GM19099 (cell line): ENCODE results near the gene SETD5.

Experiments used
- POLR2A ChIP-seq: IDR thresholded peaks from 3 replicates; pipeline ENCODE4 v1.6.1; 2011; ENCODE audit warnings: low read depth; ENCODE audit not compliant: insufficient read length; ENCODE audit errors: extremely low read depth

SETD5 gene

DNA sequence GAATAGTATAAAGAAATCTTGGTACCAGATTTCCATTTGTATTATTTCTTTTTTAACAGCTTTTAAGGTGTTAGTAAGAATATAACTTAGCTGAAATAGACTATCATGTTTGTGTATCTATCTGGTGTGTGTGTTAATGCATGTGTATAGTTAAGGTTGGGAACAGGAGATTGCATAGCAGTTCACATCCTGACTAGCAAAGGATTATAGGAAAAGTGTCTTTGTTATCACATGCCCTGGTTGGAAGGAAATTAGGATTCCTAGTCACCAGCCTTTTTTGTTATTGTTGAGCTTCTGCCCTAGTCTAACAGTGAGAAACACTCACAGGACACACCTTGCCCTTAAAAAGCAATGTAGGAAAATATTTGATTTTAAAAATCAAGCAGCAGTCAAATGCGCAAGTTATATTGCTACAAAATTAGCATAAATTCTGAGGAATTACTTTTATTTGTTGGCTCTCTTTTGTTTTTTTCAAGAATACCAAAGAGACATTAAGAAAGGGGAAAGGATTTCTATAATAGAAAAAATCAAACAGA lies 58.2 kb downstream of the SETD5 start:
- no peak for TF ChIP-seq POLR2A

DNA sequence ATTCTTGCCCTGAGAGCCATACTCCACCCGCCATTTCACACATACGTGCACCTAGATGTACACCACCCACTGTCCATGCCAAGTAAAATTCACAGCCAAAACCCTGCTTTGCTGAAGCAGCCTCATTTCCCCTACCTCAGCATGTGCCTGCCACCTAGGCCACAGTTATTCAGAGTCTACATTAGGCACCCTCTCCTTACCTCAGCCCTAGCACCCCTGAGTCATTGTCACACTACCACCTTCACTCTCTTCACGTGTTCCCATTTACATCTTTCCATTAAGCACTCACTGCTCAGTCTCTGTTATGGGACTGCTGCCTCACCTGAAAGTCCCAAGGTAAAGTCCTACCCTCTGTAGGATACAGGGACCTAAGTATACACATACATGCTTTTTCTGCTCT lies 70.0 kb downstream of the SETD5 start:
- no peak for TF ChIP-seq POLR2A

GRCh38 chr3:9468460-9468859 lies 71.0 kb downstream of the SETD5 start:
- no peak for TF ChIP-seq POLR2A

GRCh38 chr3:9469986-9470385 lies 72.6 kb downstream of the SETD5 start:
- TF ChIP-seq POLR2A: no peak

GRCh38 chr3:9473496-9474065 lies 76.2 kb downstream of the SETD5 start:
- TF ChIP-seq POLR2A: no peak

- no peak for TF ChIP-seq POLR2A
Measured at GRCh38 chr3:9474482-9474881, 77.1 kb downstream of the SETD5 start.

DNA sequence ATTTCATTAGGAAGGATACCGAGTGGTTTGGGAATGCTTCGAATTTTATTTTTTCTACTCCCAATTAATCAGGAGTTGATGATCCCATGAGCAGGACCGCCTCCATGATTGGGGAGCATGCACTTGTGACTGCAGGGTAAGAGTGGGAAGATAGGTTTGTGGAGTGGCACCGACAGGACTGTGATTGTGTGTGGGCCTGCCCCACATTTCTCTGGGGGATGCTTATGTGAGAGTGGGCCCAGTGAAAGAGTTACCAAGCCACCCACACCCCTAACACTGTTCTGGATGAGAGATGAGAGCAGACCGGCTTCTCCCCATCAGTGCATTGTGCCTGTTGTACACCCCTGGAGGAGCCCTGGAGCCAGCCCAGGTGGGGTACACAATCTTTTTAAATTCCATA lies 79.5 kb downstream of the SETD5 start:
- no peak for TF ChIP-seq POLR2A

- no peak for TF ChIP-seq POLR2A
Measured at GRCh38 chr3:9480265-9480664, 82.8 kb downstream of the SETD5 start.

- no peak for TF ChIP-seq POLR2A
Measured at GRCh38 chr3:9485248-9485647, 87.8 kb downstream of the SETD5 start.

DNA sequence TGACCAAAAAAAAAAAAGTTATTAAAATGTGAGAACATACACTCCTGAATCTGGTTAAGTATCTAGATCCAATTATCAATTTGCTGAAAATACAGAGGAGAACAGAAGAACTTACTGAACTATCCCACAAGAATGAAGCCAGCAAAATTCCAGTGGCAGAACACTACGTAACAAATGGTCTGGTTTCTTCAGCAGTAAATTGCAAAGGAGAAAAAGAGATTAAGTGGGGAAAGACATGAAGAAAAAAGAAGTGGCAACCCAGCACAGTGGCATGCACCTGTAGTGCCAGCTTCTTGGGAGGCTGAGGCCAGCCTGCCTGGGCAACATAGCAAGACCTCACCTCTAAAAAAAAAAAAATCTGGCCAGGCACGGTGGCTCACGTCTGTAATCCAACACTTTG lies 94.1 kb downstream of the SETD5 start:
- TF ChIP-seq POLR2A: no peak

- TF ChIP-seq POLR2A: no peak
Measured at GRCh38 chr3:9496893-9497292, 99.5 kb downstream of the SETD5 start.

DNA sequence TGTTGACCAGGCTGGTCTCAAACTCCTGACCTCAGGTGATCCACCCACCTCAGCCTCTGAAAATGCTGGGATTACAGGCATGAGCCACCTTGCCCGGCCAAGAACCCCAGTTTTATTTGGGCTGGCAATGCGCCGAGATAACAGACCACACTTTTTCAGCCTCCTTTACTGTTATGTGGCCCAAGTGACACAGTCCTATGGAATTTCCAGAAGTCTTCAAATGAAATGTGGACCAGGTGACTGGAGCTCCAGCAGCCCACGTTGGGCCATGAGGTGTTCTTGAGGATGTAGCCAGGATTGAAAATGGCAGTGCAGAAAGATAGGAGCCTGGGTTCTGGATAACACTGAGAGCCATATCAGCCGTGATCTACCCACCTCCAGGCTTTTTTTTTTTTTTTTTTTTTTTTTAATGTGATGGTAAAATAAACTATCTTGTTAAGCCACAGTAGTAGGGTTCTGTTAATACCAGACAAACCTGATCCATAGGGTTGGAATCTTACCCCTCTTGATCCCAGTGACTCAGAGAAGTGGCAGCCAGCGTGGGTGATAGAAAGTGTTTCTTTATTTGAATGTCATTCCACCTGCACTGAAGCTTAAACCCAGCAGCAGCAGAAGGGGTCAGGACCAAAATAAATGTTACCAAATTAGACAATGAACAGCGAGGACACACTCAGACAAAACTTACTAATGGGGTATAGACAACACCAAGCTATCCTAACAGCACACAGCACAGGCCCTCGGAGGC lies 100.6 kb downstream of the SETD5 start:
- TF ChIP-seq POLR2A: no peak

- TF ChIP-seq POLR2A: no peak
Measured at GRCh38 chr3:9498781-9499180, 101.4 kb downstream of the SETD5 start.

GRCh38 chr3:9499455-9500107 lies 102.2 kb downstream of the SETD5 start:
- no peak for TF ChIP-seq POLR2A

- TF ChIP-seq POLR2A: no peak
Measured at GRCh38 chr3:9500108-9501050, 103.0 kb downstream of the SETD5 start.
